Neural cell (in vitro differentiated cells): Measurements from ENCODE around the gene TBC1D14. TPM values are rescaled to one million over a fixed set of nuclear protein-coding genes. Genes with fewer than 3 reads are reported as not detected.

Source experiments
- H2AFZ ChIP-seq: fragments of 200-600, 300-800 bp; sonication (generic), shearing (Covaris generic); 2 replicates; pipeline ENCODE4 v1.6.0; 2014; ENCODE audit warnings: low read depth, mild to moderate bottlenecking, antibody characterized with exemption, low read length, moderate library complexity
- H3F3A ChIP-seq: fragments of 200-600 bp; shearing (Covaris generic); 2 replicates; pipeline ENCODE4 v1.6.1; 2016; ENCODE audit warnings: mild to moderate bottlenecking, moderate library complexity, mixed read lengths, antibody characterized with exemption, low read length; ENCODE audit not compliant: insufficient read depth, poor library complexity, severe bottlenecking
- H3K27ac ChIP-seq: fragments of 200-600, 300-800 bp; sonication (generic), shearing (Covaris generic); 2 replicates; pipeline ENCODE4 v1.5.1; 2014; ENCODE audit warnings: mild to moderate bottlenecking, low read length, moderate library complexity
- H3K27me3 ChIP-seq: fragments of 300-800, 200-600 bp; sonication (generic), shearing (Covaris generic); 2 replicates; pipeline ENCODE4 v1.6.0; 2014; ENCODE audit warnings: mild to moderate bottlenecking, low read depth, low read length, moderate library complexity; ENCODE audit not compliant: insufficient read depth
- H3K36me3 ChIP-seq: fragments of 300-800, 200-600 bp; sonication (generic), shearing (Covaris generic); 2 replicates; pipeline ENCODE4 v1.5.1; 2014; ENCODE audit warnings: mild to moderate bottlenecking, antibody characterized with exemption, low read length, moderate library complexity; ENCODE audit not compliant: insufficient read depth
- H3K4me2 ChIP-seq: fragments of 300-800, 200-600 bp; sonication (generic), shearing (Covaris generic); 2 replicates; pipeline ENCODE4 v1.6.0; 2014; ENCODE audit warnings: mild to moderate bottlenecking, low read length
- H3K4me3 ChIP-seq: fragments of 300-800, 200-600 bp; sonication (generic), shearing (Covaris generic); 2 replicates; pipeline ENCODE4 v1.5.1; 2014; ENCODE audit warnings: mild to moderate bottlenecking, low read length, moderate library complexity
- H3K79me2 ChIP-seq: fragments of 200-600 bp; shearing (Covaris generic); replicated peaks from 2 replicates; pipeline ENCODE4 v1.6.0; 2014; ENCODE audit warnings: mild to moderate bottlenecking, low read length, moderate library complexity; ENCODE audit not compliant: insufficient read depth
- H3K9ac ChIP-seq: fragments of 300-800, 200-600 bp; sonication (generic), shearing (Covaris generic); 2 replicates; pipeline ENCODE4 v1.6.1; 2016; ENCODE audit warnings: mild to moderate bottlenecking, low read length, mixed read lengths
- H3K9me2 ChIP-seq: fragments of 200-600 bp; shearing (Covaris generic); 2 replicates; pipeline ENCODE4 v1.6.1; 2016; ENCODE audit warnings: mild to moderate bottlenecking, low read length, mixed read lengths; ENCODE audit not compliant: insufficient read depth
- H3K9me3 ChIP-seq: fragments of 200-600, 300-800 bp; sonication (generic), shearing (Covaris generic); 2 replicates; pipeline ENCODE4 v1.6.1; 2016; ENCODE audit warnings: mild to moderate bottlenecking, mixed run types, low read length, moderate library complexity, mixed read lengths
- H4K20me1 ChIP-seq: fragments of 200-600 bp; shearing (Covaris generic); 2 replicates; pipeline ENCODE4 v1.6.1; 2016; ENCODE audit warnings: mild to moderate bottlenecking, mixed run types; ENCODE audit not compliant: insufficient read depth
- EP300 ChIP-seq: fragments of 450-650 bp; conservative IDR thresholded peaks from 2 replicates; pipeline ENCODE4 v1.6.1; 2014; ENCODE audit warnings: antibody characterized with exemption, mild to moderate bottlenecking, moderate library complexity; ENCODE audit not compliant: poor library complexity, severe bottlenecking
- EZH2 ChIP-seq: fragments of 200-600, 300-800 bp; shearing (Covaris generic), sonication (generic); IDR thresholded peaks from 2 replicates; pipeline ENCODE4 v1.6.1; 2014; ENCODE audit warnings: antibody characterized with exemption, low read length, borderline replicate concordance, mild to moderate bottlenecking; ENCODE audit not compliant: insufficient read depth, poor library complexity, severe bottlenecking
- MXI1 ChIP-seq: fragments of 450-650 bp; conservative IDR thresholded peaks from 2 replicates; pipeline ENCODE4 v1.6.1; 2014; ENCODE audit warnings: antibody characterized with exemption, mild to moderate bottlenecking; ENCODE audit not compliant: poor library complexity, severe bottlenecking
- POLR2AphosphoS5 ChIP-seq: IDR thresholded peaks from 2 replicates; pipeline ENCODE4 v1.6.1; 2012
- RAD21 ChIP-seq: fragments of 450-650 bp; conservative IDR thresholded peaks from 2 replicates; pipeline ENCODE4 v1.6.1; 2014; ENCODE audit warnings: antibody characterized with exemption, mild to moderate bottlenecking, moderate library complexity
- SMC3 ChIP-seq: fragments of 450-650 bp; conservative IDR thresholded peaks from 2 replicates; pipeline ENCODE4 v1.6.1; 2014; ENCODE audit warnings: antibody characterized with exemption, mild to moderate bottlenecking, moderate library complexity; ENCODE audit not compliant: poor library complexity
- TAF1 ChIP-seq: IDR thresholded peaks from 2 replicates; pipeline ENCODE4 v1.6.1; 2012; ENCODE audit warnings: low read depth
- polyA plus RNA-seq: library from polyadenylated mRNA; depleted of rRNA; stranded (reverse); fragments of >200 nt; gene quantifications from 2 replicates; pipeline ENCODE4 v1.2.3, GENCODE V29; 2014
- TF ChIP-seq, protein P1 (sequence below): IDR thresholded peaks from 2 replicates; pipeline ENCODE4 v1.6.1; 2012; ENCODE audit warnings: borderline replicate concordance
- TF ChIP-seq, protein P2 (sequence below): fragments of 450-650 bp; IDR thresholded peaks from 2 replicates; pipeline ENCODE4 v1.5.1; 2014; ENCODE audit warnings: antibody characterized with exemption, mild to moderate bottlenecking, moderate library complexity; ENCODE audit not compliant: poor library complexity, severe bottlenecking

TBC1D14 gene
- polyA plus RNA-seq, 1 donor from 2014 or later, result 125 TPM

DNA sequence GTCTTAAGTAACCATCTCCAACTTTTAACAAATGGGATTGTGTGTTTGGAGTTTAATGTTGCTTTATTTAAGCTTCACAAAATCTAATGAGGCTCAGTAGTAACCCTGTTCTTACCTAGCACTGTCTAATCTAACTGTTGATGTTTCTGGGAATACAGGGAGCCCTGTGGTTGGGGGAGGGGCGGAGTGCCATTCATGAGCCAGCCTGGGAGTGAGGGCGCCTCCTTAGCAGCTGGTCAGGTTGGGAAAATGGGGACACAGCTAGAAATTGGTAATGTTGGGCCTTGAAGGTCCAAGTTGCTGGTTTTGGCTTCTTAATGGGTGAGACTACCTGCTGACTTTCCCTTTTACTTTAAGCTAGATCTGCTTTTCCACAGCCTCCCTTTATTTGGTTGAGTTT is 110.7 kb downstream of the TBC1D14 start:
- Histone ChIP-seq H3K27ac (no peak overlapping the region), H3K27me3 (no peaks in the 10 kb centered on the region), H3K4me3 (no peak overlapping the region), H3K9me2 (no peaks in the 10 kb centered on the region), H3K36me3 (no peaks in the 10 kb centered on the region), H3K9ac (no peak overlapping the region), H4K20me1 (no peaks in the 10 kb centered on the region), H2AFZ (no peak overlapping the region), H3K9me3 (no peaks in the 10 kb centered on the region), H3K79me2 (no peaks in the 10 kb centered on the region), H3F3A (no peaks in the 10 kb centered on the region), H3K4me2 (no peak overlapping the region)
- no peak for TF ChIP-seq SMC3

DNA sequence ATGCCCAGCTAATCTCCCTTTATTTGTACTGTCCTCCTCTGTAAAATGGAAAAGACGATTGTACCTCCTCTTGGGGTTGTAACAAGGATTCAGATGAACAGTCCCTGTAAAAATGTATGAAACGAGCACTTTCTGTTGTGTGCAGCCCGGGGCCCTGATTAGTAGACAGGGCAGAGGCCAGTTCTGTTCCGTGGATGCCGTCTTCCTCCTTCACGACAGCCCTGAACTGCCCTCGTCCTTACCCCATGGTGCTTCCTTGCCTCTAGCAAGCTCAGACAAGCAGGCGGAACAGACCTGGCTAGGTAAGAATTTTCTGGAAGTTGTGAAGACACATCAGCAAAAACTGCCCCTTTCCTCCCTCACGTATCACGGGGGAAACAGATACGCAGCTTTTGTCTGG is 111.2 kb downstream of the TBC1D14 start:
- Histone ChIP-seq H3K4me3 (no peak overlapping the region), H3K9me3 (no peaks in the 10 kb centered on the region), H3K9ac (no peak overlapping the region), H3K4me2 (no peak overlapping the region), H3F3A (no peaks in the 10 kb centered on the region), H3K36me3 (no peaks in the 10 kb centered on the region), H3K79me2 (no peaks in the 10 kb centered on the region), H4K20me1 (no peaks in the 10 kb centered on the region), H3K27me3 (no peaks in the 10 kb centered on the region), H3K9me2 (no peaks in the 10 kb centered on the region), H2AFZ (no peak overlapping the region), H3K27ac (no peak overlapping the region)
- TF ChIP-seq EP300 (no peak), RAD21 (no peak), SMC3 (no peak), TAF1 (no peak), EZH2 (no peak), POLR2AphosphoS5 (no peak), MXI1 (no peak)
- TF ChIP-seq, protein P1, sequence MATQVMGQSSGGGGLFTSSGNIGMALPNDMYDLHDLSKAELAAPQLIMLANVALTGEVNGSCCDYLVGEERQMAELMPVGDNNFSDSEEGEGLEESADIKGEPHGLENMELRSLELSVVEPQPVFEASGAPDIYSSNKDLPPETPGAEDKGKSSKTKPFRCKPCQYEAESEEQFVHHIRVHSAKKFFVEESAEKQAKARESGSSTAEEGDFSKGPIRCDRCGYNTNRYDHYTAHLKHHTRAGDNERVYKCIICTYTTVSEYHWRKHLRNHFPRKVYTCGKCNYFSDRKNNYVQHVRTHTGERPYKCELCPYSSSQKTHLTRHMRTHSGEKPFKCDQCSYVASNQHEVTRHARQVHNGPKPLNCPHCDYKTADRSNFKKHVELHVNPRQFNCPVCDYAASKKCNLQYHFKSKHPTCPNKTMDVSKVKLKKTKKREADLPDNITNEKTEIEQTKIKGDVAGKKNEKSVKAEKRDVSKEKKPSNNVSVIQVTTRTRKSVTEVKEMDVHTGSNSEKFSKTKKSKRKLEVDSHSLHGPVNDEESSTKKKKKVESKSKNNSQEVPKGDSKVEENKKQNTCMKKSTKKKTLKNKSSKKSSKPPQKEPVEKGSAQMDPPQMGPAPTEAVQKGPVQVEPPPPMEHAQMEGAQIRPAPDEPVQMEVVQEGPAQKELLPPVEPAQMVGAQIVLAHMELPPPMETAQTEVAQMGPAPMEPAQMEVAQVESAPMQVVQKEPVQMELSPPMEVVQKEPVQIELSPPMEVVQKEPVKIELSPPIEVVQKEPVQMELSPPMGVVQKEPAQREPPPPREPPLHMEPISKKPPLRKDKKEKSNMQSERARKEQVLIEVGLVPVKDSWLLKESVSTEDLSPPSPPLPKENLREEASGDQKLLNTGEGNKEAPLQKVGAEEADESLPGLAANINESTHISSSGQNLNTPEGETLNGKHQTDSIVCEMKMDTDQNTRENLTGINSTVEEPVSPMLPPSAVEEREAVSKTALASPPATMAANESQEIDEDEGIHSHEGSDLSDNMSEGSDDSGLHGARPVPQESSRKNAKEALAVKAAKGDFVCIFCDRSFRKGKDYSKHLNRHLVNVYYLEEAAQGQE, result no peak
- TF ChIP-seq, protein P2, sequence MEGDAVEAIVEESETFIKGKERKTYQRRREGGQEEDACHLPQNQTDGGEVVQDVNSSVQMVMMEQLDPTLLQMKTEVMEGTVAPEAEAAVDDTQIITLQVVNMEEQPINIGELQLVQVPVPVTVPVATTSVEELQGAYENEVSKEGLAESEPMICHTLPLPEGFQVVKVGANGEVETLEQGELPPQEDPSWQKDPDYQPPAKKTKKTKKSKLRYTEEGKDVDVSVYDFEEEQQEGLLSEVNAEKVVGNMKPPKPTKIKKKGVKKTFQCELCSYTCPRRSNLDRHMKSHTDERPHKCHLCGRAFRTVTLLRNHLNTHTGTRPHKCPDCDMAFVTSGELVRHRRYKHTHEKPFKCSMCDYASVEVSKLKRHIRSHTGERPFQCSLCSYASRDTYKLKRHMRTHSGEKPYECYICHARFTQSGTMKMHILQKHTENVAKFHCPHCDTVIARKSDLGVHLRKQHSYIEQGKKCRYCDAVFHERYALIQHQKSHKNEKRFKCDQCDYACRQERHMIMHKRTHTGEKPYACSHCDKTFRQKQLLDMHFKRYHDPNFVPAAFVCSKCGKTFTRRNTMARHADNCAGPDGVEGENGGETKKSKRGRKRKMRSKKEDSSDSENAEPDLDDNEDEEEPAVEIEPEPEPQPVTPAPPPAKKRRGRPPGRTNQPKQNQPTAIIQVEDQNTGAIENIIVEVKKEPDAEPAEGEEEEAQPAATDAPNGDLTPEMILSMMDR, result no peak

DNA sequence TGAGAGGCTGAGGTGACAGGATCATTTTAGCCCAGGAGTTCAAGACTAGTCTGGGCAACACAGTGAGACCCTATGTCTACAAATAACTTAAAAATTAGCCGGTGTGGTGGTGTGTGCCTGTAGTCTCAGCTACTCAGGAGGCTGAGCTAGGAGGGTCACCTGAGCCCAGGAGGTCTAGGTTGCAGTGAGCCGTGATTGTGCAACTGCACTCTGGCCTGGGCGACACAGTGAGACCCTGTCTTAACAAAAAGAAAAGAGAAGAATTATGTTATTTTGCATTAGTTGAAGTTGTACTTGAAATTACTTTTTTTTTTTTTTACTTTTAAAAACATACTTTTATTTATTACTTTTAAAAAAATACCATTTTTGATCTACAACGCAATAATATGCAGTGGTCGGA is 111.7 kb downstream of the TBC1D14 start:
- H3K36me3 ChIP-seq, result no peaks in the 10 kb centered on the region
- TF ChIP-seq POLR2AphosphoS5 (no peak), EZH2 (no peak), MXI1 (no peak)
- no peak overlapping the region for H3K9ac ChIP-seq
- H2AFZ ChIP-seq, result no peak overlapping the region
- H3K9me2 ChIP-seq, result no peaks in the 10 kb centered on the region
- no peak overlapping the region for H3K4me2 ChIP-seq
- no peaks in the 10 kb centered on the region for H3K79me2 ChIP-seq
- H3K27me3 ChIP-seq, result no peaks in the 10 kb centered on the region
- H3K4me3 ChIP-seq, result no peak overlapping the region
- no peaks in the 10 kb centered on the region for H4K20me1 ChIP-seq
- no peaks in the 10 kb centered on the region for H3K9me3 ChIP-seq
- no peak overlapping the region for H3K27ac ChIP-seq
- H3F3A ChIP-seq, result no peaks in the 10 kb centered on the region
